ENCODE results near the gene AVPR1A. TPM values are rescaled to one million over a fixed set of nuclear protein-coding genes. Genes with fewer than 3 reads are reported as not detected.

Gene AVPR1A
- total RNA-seq, 1 donor from 2014 or later: not detected

- TF ChIP-seq CTCF (IDR thresholded peaks at IDR 0.05; ENCODE audit: partially characterized antibody, unreplicated experiment): peak; percentile 85
- Mint-ChIP-seq H3K27ac (ENCODE audit: unreplicated experiment) (no peak overlapping the region), H3K4me1 (ENCODE audit: low read depth, unreplicated experiment) (peaks cover 9% of the 10 kb centered on the region), H3K4me3 (ENCODE audit: unreplicated experiment) (peak overlapping the region; percentile 90), H3K9me3 (ENCODE audit: unreplicated experiment) (peaks cover 5% of the 10 kb centered on the region), H3K27me3 (ENCODE audit: unreplicated experiment) (peaks cover 9% of the 10 kb centered on the region), H3K36me3 (ENCODE audit: unreplicated experiment) (peaks cover 8% of the 10 kb centered on the region)
- peak; percentile 70 for DNase-seq
Measured at GRCh38 chr12:63151623-63152320, 771 bp upstream of the AVPR1A start.

- no peak for TF ChIP-seq CTCF (IDR thresholded peaks at IDR 0.05; ENCODE audit: partially characterized antibody, unreplicated experiment)
- peaks cover 9% of the 10 kb centered on the region for H3K27me3 Mint-ChIP-seq (ENCODE audit: unreplicated experiment)
- peaks cover 8% of the 10 kb centered on the region for H3K36me3 Mint-ChIP-seq (ENCODE audit: unreplicated experiment)
- DNase-seq: peak; percentile 36
- H3K9me3 Mint-ChIP-seq (ENCODE audit: unreplicated experiment): peaks cover 5% of the 10 kb centered on the region
- peak overlapping the region; percentile 86 for H3K4me3 Mint-ChIP-seq (ENCODE audit: unreplicated experiment)
- peaks cover 9% of the 10 kb centered on the region for H3K4me1 Mint-ChIP-seq (ENCODE audit: low read depth, unreplicated experiment)
- no peak overlapping the region for H3K27ac Mint-ChIP-seq (ENCODE audit: unreplicated experiment)
Measured at GRCh38 chr12:63149909-63150712, 890 bp downstream of the AVPR1A start.

GRCh38 chr12:63144556-63144955, 6.4 kb downstream of the AVPR1A start:
- no peaks in the 10 kb centered on the region for H3K36me3 Mint-ChIP-seq (ENCODE audit: unreplicated experiment)
- peaks cover under 1% of the 10 kb centered on the region for H3K27me3 Mint-ChIP-seq (ENCODE audit: unreplicated experiment)
- no peak overlapping the region for H3K27ac Mint-ChIP-seq (ENCODE audit: unreplicated experiment)
- no peaks in the 10 kb centered on the region for H3K4me1 Mint-ChIP-seq (ENCODE audit: low read depth, unreplicated experiment)
- no peak for TF ChIP-seq CTCF (IDR thresholded peaks at IDR 0.05; ENCODE audit: partially characterized antibody, unreplicated experiment)
- no peak for DNase-seq
- no peaks in the 10 kb centered on the region for H3K9me3 Mint-ChIP-seq (ENCODE audit: unreplicated experiment)
- H3K4me3 Mint-ChIP-seq (ENCODE audit: unreplicated experiment): no peak overlapping the region

GRCh38 chr12:63138488-63138887, 12.5 kb downstream of the AVPR1A start:
- Mint-ChIP-seq H3K4me3 (ENCODE audit: unreplicated experiment) (no peak overlapping the region), H3K9me3 (ENCODE audit: unreplicated experiment) (no peaks in the 10 kb centered on the region), H3K27ac (ENCODE audit: unreplicated experiment) (no peak overlapping the region), H3K36me3 (ENCODE audit: unreplicated experiment) (no peaks in the 10 kb centered on the region), H3K4me1 (ENCODE audit: low read depth, unreplicated experiment) (no peaks in the 10 kb centered on the region), H3K27me3 (ENCODE audit: unreplicated experiment) (no peaks in the 10 kb centered on the region)
- DNase-seq: no peak
- no peak for TF ChIP-seq CTCF (IDR thresholded peaks at IDR 0.05; ENCODE audit: partially characterized antibody, unreplicated experiment)

GRCh38 chr12:63133981-63134380, 17.0 kb downstream of the AVPR1A start:
- TF ChIP-seq CTCF (IDR thresholded peaks at IDR 0.05; ENCODE audit: partially characterized antibody, unreplicated experiment): no peak
- Mint-ChIP-seq H3K27ac (ENCODE audit: unreplicated experiment) (no peak overlapping the region), H3K27me3 (ENCODE audit: unreplicated experiment) (no peaks in the 10 kb centered on the region), H3K4me1 (ENCODE audit: low read depth, unreplicated experiment) (no peaks in the 10 kb centered on the region), H3K36me3 (ENCODE audit: unreplicated experiment) (no peaks in the 10 kb centered on the region), H3K9me3 (ENCODE audit: unreplicated experiment) (peaks cover 2% of the 10 kb centered on the region), H3K4me3 (ENCODE audit: unreplicated experiment) (no peak overlapping the region)
- no peak for DNase-seq

Data from glutamatergic neuron (in vitro differentiated cells).